SU-DHL-6 (cell line): ENCODE data around the gene DRC7.

ENCODE experiments used
- H2AFZ ChIP-seq: fragments of 200-600 bp; sonication (generic); 2 replicates; pipeline ENCODE4 v1.6.1; 2014; ENCODE audit warnings: low read depth, mild to moderate bottlenecking, moderate library complexity, mixed read lengths, antibody characterized with exemption, low read length; ENCODE audit not compliant: severe bottlenecking
- H3F3A ChIP-seq: fragments of 200-600 bp; shearing (Covaris generic); 2 replicates; pipeline ENCODE4 v1.6.0; 2016; ENCODE audit warnings: antibody characterized with exemption, mild to moderate bottlenecking; ENCODE audit not compliant: insufficient read depth
- H3K27ac ChIP-seq: fragments of 200-600 bp; sonication (generic); 2 replicates; pipeline ENCODE4 v1.5.1; 2016; ENCODE audit warnings: low read depth, mild to moderate bottlenecking, low read length, moderate library complexity, mixed read lengths
- H3K27me3 ChIP-seq: fragments of 200-600 bp; sonication (generic), shearing (Covaris generic); 2 replicates; pipeline ENCODE4 v1.6.0; 2014; ENCODE audit warnings: mild to moderate bottlenecking, low read length
- H3K36me3 ChIP-seq: fragments of 200-600 bp; sonication (generic); 2 replicates; pipeline ENCODE4 v1.6.1; 2014; ENCODE audit warnings: mild to moderate bottlenecking, low read length, mixed read lengths
- H3K4me2 ChIP-seq: fragments of 300-600, 200-600 bp; shearing (Covaris generic), sonication (generic); 2 replicates; pipeline ENCODE4 v1.6.0; 2014; ENCODE audit warnings: low read length, low read depth, mild to moderate bottlenecking; ENCODE audit not compliant: poor library complexity, severe bottlenecking
- H3K4me3 ChIP-seq: fragments of 200-600 bp; sonication (generic); 2 replicates; pipeline ENCODE4 v1.5.1; 2014; ENCODE audit warnings: antibody characterized with exemption, low read length, mild to moderate bottlenecking, mixed read lengths; ENCODE audit not compliant: insufficient read depth, poor library complexity, severe bottlenecking
- H3K79me2 ChIP-seq: fragments of 200-600 bp; sonication (generic); 2 replicates; pipeline ENCODE4 v1.6.1; 2014; ENCODE audit warnings: mild to moderate bottlenecking, low read length, moderate library complexity; ENCODE audit not compliant: insufficient read depth
- H3K9ac ChIP-seq: fragments of 200-600 bp; sonication (generic); 2 replicates; pipeline ENCODE4 v1.7.0; 2014; ENCODE audit warnings: mild to moderate bottlenecking, low read length
- H3K9me2 ChIP-seq: fragments of 200-600 bp; sonication (generic); replicated peaks from 2 replicates; pipeline ENCODE4 v1.6.1; 2014; ENCODE audit warnings: low read length; ENCODE audit not compliant: insufficient read depth
- H3K9me3 ChIP-seq: fragments of 200-600 bp; sonication (generic); 2 replicates; pipeline ENCODE4 v1.6.1; 2014; ENCODE audit warnings: low read length, mixed read lengths; ENCODE audit not compliant: insufficient read depth
- H4K20me1 ChIP-seq: fragments of 200-600 bp; sonication (generic); 2 replicates; pipeline ENCODE4 v1.6.1; 2014; ENCODE audit warnings: low read depth, mild to moderate bottlenecking, antibody characterized with exemption, low read length, moderate library complexity, mixed read lengths
- CTCF ChIP-seq: fragments of 200-600 bp; sonication (generic); IDR thresholded peaks from one replicate; pipeline ENCODE4 v1.5.1; 2017; ENCODE audit warnings: antibody characterized with exemption, mild to moderate bottlenecking, low read length, moderate library complexity; ENCODE audit not compliant: insufficient read depth, poor library complexity, severe bottlenecking
- EZH2phosphoT487 ChIP-seq: fragments of 200-600 bp; sonication (generic), shearing (Covaris generic); conservative IDR thresholded peaks from 2 replicates; pipeline ENCODE4 v1.6.1; 2018; ENCODE audit warnings: mild to moderate bottlenecking, antibody characterized with exemption, low read length, moderate library complexity, mixed read lengths

Gene DRC7

GRCh38 chr16:57664662-57665025 lies 30.0 kb upstream of the DRC7 start:
- Histone ChIP-seq H4K20me1 (no peaks in the 10 kb centered on the region), H2AFZ (no peak overlapping the region), H3K9me2 (no peaks in the 10 kb centered on the region), H3K9me3 (no peaks in the 10 kb centered on the region), H3K4me3 (no peak overlapping the region), H3K27me3 (no peaks in the 10 kb centered on the region), H3K4me2 (no peak overlapping the region), H3K9ac (no peak overlapping the region), H3K36me3 (no peaks in the 10 kb centered on the region), H3F3A (no peaks in the 10 kb centered on the region), H3K27ac (no peak overlapping the region), H3K79me2 (no peaks in the 10 kb centered on the region)
- TF ChIP-seq EZH2phosphoT487: no peak

GRCh38 chr16:57665541-57665940 lies 29.1 kb upstream of the DRC7 start:
- H3F3A ChIP-seq: no peaks in the 10 kb centered on the region
- H3K9me3 ChIP-seq: no peaks in the 10 kb centered on the region
- no peak overlapping the region for H2AFZ ChIP-seq
- no peak overlapping the region for H3K4me3 ChIP-seq
- no peak overlapping the region for H3K9ac ChIP-seq
- no peaks in the 10 kb centered on the region for H3K27me3 ChIP-seq
- no peak overlapping the region for H3K27ac ChIP-seq
- TF ChIP-seq CTCF (no peak), EZH2phosphoT487 (no peak)
- no peaks in the 10 kb centered on the region for H3K9me2 ChIP-seq
- H3K79me2 ChIP-seq: no peaks in the 10 kb centered on the region
- H3K4me2 ChIP-seq: no peak overlapping the region
- H3K36me3 ChIP-seq: no peaks in the 10 kb centered on the region
- no peaks in the 10 kb centered on the region for H4K20me1 ChIP-seq

- Histone ChIP-seq H3K36me3 (no peaks in the 10 kb centered on the region), H3K9ac (no peak overlapping the region), H2AFZ (no peak overlapping the region)
These were observed 28.1 kb upstream of the DRC7 start for GRCh38 chr16:57666353-57667047.

More at GRCh38 chr16:57666353-57667047, 28.1 kb upstream of the DRC7 start:
- Histone ChIP-seq H3K4me3 (no peak overlapping the region), H3K9me2 (no peaks in the 10 kb centered on the region), H3K4me2 (no peak overlapping the region), H3K27me3 (no peaks in the 10 kb centered on the region), H3K27ac (no peak overlapping the region), H3K79me2 (no peaks in the 10 kb centered on the region), H3F3A (no peaks in the 10 kb centered on the region), H3K9me3 (no peaks in the 10 kb centered on the region), H4K20me1 (no peaks in the 10 kb centered on the region)
- TF ChIP-seq CTCF: no peak
- TF ChIP-seq EZH2phosphoT487: no peak
